Ishikawa (cell line): Measurements from ENCODE around the gene PTPA.

ENCODE experiments used
- CEBPB ChIP-seq: IDR thresholded peaks from 2 replicates; pipeline ENCODE4 v1.6.1; 2012
- CREB1 ChIP-seq: IDR thresholded peaks from 2 replicates; pipeline ENCODE4 v1.6.1; 2012; ENCODE audit warnings: low read depth
- EGR1 ChIP-seq: IDR thresholded peaks from 2 replicates; pipeline ENCODE4 v1.6.1; 2012
- EP300 ChIP-seq: IDR thresholded peaks from 2 replicates; pipeline ENCODE4 v1.6.1; 2012; ENCODE audit warnings: borderline replicate concordance
- FOXM1 ChIP-seq: IDR thresholded peaks from 2 replicates; pipeline ENCODE4 v1.6.1; 2012; ENCODE audit warnings: low read depth, borderline replicate concordance
- NFIC ChIP-seq: IDR thresholded peaks from 2 replicates; pipeline ENCODE4 v1.6.1; 2012
- RAD21 ChIP-seq: IDR thresholded peaks from 2 replicates; pipeline ENCODE4 v1.6.1; 2012; ENCODE audit warnings: low read depth
- REST ChIP-seq: IDR thresholded peaks from 2 replicates; pipeline ENCODE4 v1.6.1; 2012; ENCODE audit warnings: low read depth, mild to moderate bottlenecking
- TAF1 ChIP-seq: IDR thresholded peaks from 2 replicates; pipeline ENCODE4 v1.6.1; 2012; ENCODE audit warnings: low read depth, mild to moderate bottlenecking
- TCF12 ChIP-seq: IDR thresholded peaks from 2 replicates; pipeline ENCODE4 v1.6.1; 2012; ENCODE audit warnings: low read depth
- TEAD4 ChIP-seq: IDR thresholded peaks from 2 replicates; pipeline ENCODE4 v1.6.1; 2012
- YY1 ChIP-seq: IDR thresholded peaks from 2 replicates; pipeline ENCODE4 v1.6.1; 2012; ENCODE audit warnings: low read depth
- ZBTB7A ChIP-seq: IDR thresholded peaks from 2 replicates; pipeline ENCODE4 v1.6.1; 2012; ENCODE audit warnings: low read depth
- TF ChIP-seq, protein P1 (sequence below): IDR thresholded peaks from 2 replicates; pipeline ENCODE4 v1.6.1; 2012
- TF ChIP-seq, protein P2 (sequence below): IDR thresholded peaks from 2 replicates; pipeline ENCODE4 v1.6.1; 2012

Gene PTPA

GRCh38 chr9:129098328-129098727, 12.9 kb upstream of the PTPA start:
- TF ChIP-seq TEAD4 (no peak), TAF1 (no peak), FOXM1 (no peak), CEBPB (no peak), TCF12 (no peak), ZBTB7A (no peak), EGR1 (no peak), NFIC (no peak)
- TF ChIP-seq, protein P1, sequence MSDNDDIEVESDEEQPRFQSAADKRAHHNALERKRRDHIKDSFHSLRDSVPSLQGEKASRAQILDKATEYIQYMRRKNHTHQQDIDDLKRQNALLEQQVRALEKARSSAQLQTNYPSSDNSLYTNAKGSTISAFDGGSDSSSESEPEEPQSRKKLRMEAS, result no peak

DNA sequence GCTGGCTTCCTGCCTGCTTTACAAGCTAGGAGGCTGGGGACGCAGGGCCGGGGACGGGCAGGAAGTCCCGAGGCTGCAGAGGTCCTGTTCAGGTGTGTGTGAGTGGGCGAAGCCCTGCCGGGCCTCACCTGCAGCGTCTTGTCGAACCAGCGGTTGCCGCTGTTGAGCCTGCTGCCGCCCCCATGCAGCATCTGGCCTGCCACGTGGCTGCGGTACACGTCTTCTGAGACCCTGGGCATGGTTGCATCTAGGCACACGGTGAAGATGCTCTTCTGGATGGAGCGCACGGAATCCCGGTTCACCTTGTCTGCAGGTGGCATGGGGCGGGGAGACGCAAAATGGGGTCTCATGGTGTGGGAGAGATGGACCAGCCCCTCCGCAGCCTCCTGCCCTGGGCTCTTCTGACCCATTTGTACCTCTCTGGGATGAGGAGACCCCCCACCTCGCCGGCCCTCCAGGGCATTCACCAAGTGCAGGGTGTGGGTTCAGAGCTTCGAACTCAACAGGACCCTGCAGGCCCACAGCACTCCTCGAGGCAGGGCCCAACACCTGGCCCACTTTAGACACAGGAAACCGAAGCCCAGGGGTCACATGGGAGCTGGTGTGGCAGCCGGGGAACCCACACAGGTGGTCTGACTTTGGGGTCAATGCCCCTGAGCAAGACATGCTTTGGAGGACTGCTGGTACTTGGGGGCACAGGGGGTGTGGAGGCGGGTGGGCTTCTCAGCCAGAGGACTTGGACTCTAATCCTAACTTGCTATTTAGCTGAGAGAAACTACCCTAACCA, 10.6 kb upstream of the PTPA start:
- TF ChIP-seq REST (no peak), ZBTB7A (no peak), EGR1 (no peak), TCF12 (no peak), CEBPB (no peak), FOXM1 (no peak), NFIC (no peak), CREB1 (no peak), TEAD4 (no peak), TAF1 (no peak), EP300 (no peak), YY1 (no peak), RAD21 (no peak)
- TF ChIP-seq, protein P2, sequence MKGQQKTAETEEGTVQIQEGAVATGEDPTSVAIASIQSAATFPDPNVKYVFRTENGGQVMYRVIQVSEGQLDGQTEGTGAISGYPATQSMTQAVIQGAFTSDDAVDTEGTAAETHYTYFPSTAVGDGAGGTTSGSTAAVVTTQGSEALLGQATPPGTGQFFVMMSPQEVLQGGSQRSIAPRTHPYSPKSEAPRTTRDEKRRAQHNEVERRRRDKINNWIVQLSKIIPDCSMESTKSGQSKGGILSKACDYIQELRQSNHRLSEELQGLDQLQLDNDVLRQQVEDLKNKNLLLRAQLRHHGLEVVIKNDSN, result no peak
- TF ChIP-seq, protein P1, result no peak

- TF ChIP-seq TAF1 (no peak), FOXM1 (no peak), EGR1 (no peak), TEAD4 (no peak), RAD21 (no peak), EP300 (no peak), NFIC (no peak), REST (no peak), CREB1 (no peak), YY1 (no peak)
- TF ChIP-seq, protein P2, result no peak
- TF ChIP-seq, protein P1, result no peak
Measured at GRCh38 chr9:129101279-129101678, 9.9 kb upstream of the PTPA start.

DNA sequence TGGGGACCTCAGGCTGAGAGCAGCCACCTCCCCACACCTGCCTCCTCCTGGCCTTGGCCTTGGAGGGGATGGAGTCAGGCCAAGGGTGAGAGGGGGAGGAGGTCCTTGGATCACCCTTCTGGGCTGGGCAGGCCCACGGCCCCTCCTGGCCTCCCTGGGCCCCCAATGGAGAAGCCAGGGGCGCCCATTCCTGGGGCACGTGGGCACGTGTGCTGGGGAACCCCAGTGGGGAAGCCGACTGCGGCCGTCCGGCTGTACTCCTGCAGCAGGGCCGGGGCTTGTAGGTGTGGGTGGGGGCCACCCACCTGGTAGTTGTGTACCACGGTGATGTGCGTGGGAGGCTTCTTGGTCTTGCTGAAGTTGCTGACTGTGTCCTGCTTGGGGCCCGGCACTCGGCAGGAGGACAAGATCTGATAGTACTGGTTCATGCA, 9.1 kb upstream of the PTPA start:
- no peak for TF ChIP-seq REST
- no peak for TF ChIP-seq CREB1
- TF ChIP-seq YY1, result no peak
